GM19099 (cell line): ENCODE data around the gene TRIM46.
A peak's percentile ranks its signal among the peaks of the same experiment; 100 is the strongest.

Source experiments
- POLR2A ChIP-seq: IDR thresholded peaks from 3 replicates; pipeline ENCODE4 v1.6.1; 2011; ENCODE audit warnings: low read depth; ENCODE audit not compliant: insufficient read length; ENCODE audit errors: extremely low read depth

TRIM46 gene

DNA sequence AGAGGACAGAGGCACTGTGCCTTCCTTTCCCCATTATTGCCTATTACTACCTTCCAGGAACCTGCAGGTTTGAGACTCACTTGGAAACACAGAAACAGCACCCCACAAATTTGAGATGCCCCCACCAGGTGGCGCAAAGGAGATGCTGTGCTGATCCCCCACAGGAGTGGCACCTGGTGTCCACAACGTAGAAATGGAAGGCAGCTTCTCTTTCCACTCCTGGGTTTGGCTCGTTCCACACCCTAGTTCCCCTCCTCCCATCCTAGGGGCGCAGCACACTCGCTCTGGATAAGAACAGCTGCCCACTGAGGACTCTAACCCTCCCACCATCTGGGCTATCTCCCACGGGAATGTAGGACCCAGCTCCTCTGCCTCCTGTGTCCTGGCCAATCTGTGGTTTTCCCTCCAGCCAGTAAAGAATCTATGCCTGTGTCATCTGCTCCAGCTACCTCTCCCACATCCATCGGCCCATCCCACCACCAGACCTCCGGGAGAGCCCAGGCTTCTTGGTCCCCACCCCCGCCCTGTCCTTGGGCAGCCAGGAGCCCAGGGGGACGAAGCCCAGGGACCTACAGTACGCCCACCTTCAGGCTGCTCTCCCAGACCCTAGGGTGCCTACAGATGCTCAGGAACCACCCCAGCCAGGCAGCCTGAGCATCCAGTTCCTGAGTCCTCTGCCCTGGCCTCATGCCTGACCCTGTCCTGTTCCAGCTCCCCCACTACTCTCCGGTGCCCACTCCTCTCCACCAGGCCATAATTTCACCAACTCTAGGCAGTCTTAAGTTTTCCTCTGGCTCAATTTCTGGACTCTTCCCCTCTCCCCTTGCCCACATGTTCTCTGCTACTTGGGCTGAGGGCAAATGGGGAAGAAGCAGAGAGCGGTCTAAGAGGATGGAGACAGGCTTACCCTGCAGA lies 33.5 kb downstream of the TRIM46 start:
- no peak for TF ChIP-seq POLR2A

DNA sequence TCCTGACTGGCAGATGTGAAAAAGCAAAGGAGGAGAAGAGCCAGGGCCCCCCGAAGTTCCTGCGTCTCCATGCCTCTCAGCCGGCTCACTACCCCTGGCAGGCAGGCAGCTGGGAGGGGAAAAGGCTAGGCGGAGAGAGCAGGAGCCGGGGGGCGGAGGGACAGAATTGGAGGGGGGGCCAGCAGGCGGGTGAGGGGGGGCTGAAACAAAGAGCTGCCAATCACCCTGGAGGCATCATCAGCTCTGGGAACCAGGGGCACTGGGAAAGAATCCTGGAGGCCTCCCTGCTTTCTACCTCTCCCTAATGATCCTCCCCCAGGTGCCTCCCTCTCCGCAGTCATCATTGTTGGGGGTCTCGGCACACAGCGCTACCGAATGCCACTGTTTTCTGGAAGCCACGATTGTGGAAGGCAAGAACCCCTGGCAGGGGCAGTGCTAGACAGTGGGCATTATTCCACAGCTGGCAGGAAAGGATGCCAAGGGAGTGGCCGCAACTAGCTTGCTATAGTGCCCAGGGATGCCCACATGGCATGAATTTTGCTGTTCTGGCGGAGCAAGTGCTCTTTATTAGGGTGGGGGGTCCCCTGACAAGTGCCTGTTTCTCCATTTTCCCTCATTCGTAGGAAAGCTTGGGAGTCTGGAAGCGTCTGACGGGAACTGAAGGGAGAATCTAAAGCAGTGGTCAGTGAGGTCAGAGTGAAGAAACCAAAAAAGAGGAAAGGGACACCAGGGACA lies 34.3 kb downstream of the TRIM46 start, which contains the start of gene THBS3:
TSS of gene THBS3 (minus strand) at position 92 of the 735 bp plus-strand sequence. CDS start at position 71, 21 bp downstream.
- no peak for TF ChIP-seq POLR2A

DNA sequence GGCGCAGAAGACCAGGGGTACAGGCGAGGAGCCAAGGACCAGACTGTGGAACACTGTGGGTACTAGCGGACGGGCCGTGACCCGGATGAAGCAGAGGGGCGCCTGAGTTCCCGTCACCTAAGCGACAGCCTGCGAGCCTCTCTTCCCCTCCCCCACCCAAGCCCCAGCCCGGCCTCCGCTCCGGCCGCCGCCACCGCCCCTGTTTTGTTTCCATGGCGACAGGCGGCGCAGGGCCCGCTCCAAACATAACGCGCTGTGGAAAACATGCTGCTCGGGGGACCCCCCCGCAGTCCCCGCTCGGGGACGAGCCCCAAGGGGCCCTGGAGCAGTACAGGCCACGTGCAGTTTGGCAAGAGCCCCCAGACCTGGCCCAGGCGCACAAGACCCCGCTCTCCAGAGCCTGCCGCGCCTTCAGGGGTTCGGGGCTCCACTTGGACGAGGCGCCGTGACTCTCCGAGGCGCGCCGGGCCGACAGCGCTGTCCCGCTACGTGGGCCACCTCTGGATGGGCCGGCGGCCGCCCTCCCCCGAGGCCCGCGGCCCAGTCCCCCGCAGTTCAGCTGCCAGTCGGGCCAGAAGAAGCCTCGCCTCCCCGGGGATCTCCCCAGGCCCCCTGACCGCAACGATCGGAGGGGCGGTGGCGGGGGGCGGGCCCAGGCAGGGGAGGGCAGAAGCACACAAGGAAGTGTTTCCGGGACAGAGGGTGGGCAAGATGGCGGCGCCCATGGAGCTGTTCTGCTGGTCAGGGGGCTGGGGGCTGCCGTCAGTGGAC lies 35.1 kb downstream of the TRIM46 start, which contains the start of gene MTX1:
TSS of gene MTX1 (plus strand) at position 155 of the 771 bp plus-strand sequence. CDS start at position 265, 110 bp downstream.
- peak; percentile 65 for TF ChIP-seq POLR2A

DNA sequence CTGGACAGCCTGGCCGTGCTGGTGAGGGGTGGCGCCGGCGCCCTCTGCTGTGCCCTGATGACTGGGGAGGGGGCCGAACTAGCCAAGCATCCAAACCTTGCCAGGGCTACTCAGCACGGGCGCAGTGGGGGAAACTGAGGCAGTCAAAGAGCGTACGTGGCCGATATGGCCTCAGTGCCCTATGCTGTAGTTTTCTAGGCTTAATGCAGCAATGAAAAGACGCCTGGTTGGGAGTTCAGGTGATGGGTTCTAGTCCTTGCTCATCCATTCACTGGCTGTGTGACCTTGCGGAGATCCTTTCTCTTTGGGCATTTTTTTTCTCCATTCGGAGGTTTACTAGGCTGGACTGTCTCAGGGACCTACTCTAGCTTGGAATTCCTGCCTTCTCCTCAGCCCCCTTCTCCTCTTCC lies 35.7 kb downstream of the TRIM46 start:
- no peak for TF ChIP-seq POLR2A

DNA sequence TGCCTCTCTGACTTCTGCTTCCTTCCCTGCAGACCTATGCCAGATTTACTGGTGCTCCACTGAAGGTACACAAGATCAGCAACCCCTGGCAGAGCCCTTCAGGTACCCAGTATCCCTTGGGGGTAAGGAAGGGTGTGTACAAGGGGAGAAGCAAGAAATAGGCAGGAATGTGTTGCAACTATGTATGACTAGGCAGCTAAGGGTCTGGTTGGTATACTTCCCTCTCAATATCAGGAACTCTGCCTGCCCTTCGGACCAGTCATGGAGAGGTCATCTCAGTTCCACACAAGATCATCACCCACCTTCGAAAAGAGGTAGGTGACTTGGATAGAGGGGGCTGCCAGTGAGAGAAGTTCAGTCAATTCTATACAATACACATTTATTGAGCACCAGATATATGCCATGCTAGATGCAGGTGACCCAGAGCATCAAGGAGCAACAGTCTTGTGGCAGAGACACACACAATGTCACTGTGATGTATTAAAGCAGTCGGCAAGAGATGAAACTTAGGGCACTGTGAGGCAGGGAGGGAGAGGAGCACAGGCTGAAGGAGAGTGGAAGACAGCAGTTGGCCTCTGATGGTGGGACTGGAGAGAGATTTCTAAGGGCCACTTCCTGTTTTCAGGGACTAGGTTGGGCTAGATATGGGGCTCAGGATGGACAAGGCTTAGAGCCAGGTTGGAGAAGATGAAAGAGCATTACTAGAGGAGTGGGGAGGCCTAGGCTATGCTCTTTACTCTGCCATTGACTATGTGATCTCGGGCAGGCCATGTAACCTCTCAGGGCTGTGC lies 36.9 kb downstream of the TRIM46 start:
- TF ChIP-seq POLR2A = no peak

DNA sequence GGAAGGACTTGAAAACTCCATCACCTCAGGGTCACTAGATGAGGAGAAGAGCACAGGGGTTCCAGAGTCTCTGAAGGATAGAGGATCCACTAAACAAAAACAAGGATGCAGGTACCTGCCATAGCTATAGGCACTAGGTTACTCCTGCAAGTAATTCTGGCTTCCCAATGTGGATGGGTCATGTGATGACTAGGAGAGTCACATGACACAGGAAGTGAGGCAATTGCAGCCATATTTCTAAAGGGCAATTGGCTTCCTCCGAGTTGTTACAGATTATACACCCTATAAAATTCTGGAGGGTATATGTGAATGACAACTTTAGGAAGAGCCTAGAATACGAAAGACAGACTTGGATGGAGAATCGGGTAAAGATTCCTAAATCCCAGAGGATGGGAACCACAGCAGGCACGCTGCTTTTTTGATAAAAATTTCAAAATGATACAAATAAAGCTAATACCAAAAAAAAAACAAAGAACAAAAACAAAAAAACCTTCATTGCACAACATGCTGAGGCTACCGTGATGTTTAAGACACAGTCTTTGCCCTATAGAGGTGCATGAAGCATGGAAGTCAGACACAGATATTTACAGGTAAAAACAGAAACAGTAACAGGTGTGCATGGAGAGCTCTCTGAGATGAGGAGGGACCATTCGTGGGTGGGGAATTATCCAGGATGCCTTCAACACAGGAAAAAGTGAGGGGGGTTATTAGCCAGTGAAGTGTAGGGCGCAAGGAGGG lies 45.4 kb downstream of the TRIM46 start:
- TF ChIP-seq POLR2A = no peak

DNA sequence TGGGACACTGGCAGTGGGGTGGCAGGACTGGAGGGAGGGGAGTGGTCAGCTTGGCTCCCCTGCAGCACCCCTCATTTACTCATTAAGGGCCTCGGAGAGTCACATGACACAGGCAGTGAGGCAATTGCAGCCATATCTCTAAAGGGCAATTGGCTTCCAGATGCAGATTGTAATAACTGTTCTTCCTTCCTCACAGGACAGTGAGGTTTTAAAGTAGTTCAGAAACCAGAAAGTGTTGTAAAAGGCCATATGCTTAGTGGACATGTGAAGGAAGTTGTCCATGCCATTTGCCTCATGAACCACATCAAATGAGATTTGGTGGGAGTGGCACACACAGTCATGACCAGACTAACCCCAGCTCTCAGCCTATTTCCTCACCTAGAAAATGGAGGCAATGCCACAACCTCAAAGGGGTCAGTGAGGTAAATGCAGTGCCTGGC lies 46.0 kb downstream of the TRIM46 start:
- no peak for TF ChIP-seq POLR2A

DNA sequence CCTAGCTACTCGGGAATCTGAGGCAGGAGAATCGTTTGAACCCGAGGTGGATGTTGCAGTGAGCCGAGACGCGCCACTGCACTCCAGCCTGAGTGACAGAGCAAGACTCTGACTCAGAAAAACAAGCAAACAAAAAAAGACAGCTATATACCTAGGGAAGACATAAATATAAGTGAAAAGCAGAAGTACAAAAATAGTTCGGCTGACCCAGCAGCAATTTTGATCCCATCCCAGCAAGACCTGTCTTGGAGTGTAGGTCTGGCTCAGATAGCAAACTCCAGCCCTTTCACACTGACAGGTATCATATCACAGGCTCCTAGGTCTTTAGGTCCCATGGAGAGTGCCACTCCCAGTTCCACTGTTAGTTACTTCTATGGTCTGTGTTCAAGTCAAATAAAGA lies 49.4 kb downstream of the TRIM46 start:
- TF ChIP-seq POLR2A = no peak

DNA sequence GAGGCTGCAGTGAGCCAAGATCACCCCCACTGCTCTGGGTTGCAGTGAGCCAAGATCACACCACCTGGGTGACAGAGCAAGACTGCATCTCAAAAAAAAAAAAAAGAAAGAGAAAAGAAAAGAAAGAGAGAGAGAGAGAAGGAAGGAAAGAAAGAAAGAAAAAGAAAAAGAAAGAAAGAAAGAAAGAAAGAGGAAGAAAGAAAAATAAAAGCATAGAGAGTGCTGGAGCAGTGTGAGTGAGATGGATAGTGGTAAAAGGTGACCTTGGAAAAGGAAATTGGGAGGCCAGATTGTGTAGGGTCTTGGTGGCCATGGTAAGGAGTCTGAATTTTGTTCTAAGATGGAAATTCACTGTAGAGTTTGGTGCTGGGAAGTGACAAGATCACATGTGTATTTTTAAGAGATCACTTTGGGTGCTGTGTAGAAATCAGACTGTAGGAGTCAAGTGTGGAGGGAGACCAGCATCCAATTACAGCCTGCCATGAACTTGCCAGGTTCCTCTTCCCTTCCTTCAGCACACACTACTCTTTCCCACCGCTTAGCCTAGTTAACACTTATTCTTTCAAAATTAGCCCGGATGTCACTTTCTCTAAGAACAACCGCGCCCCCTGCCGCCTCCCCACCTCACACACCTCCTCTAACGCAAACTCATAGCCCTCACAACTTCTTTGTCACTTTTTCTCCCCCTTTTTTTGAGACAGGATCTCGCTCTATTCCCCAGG lies 52.7 kb downstream of the TRIM46 start:
- TF ChIP-seq POLR2A = no peak

DNA sequence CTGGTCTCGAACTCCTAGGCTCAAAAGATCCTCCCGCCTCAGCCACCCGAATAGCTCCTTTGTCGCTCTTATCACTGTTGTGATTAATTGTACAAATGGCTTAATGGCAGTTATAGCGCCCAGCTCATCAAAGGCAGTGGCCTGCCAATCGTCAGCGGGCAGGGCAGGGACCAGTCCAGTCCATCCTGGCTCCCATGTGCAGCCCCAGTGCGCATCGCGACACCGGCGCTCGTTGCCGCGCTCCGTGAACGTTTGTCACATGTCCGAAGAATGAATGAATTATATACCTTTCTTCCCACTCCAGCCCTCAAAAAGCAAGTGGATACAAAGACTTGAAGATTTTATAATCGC lies 53.2 kb downstream of the TRIM46 start:
- TF ChIP-seq POLR2A = no peak

DNA sequence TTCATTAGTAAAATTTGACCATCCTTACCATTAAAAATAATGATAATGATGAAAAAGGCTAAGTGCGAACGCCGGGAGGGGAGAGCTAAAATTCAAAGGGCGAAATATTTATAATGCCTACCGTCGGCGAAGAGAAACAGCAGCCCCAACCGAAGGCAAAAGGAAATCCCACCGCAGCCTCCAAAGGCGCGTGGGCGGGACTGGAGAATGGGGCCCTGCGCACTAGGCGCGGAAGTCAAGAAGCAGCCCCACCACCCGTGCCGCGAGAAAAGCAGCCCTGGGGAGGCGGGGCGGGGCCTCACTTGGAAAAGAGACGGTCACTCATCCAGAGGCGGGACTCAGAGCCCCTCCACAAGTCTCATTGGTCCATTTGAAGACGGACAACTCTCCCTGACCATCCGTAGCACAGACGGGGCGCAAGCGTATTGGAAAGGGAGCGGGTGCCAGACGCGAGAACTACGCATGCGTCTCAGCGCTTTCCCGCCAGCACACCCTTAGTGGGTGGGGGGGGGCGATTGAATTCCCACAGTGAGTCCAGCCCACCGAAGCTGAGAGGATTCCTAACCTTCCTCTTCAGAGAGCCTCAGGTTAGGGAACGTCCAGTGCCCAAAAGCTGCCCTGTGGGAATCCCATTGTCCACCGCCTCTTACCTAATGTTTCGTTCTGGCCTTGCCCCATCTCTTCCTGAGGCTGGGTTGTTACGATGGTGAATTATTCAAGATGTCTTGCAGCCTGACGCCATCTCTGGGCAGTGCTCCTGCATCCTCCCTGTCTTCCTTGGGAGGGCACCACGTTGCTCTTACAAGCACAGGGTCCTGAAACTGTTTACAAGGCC lies 53.8 kb downstream of the TRIM46 start:
- peak; percentile 78 for TF ChIP-seq POLR2A

DNA sequence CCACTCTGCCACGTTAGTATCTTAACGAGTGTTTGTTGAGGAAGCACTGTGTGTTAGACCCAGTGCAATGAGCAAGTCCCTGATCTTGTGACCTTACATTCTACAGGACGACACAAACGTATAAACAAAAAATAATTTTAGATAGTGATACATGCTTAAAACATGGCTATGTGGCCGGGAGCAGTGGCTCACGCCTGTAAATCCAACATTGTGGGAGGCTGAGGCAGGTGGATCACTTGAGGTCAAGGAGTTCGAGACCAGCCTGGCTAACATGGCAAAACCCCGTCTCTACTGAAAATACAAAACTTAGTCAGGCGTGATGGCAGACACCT lies 54.4 kb downstream of the TRIM46 start:
- no peak for TF ChIP-seq POLR2A
